K562 (cell line): ENCODE measurements around the gene PRDX3.

Experiments
- AFF1 ChIP-seq, 2 experiments: fragments of 450-650 bp; IDR thresholded peaks; 2 replicates each; pipeline ENCODE4 v1.6.1; 2018; ENCODE audit warnings: mild to moderate bottlenecking in 2 of 2, low read depth in 1 of 2; ENCODE audit not compliant: partially characterized antibody in 2 of 2
- ATF7 ChIP-seq: fragments of 450-650 bp; IDR thresholded peaks from 2 replicates; pipeline ENCODE4 v1.7.1; 2014; ENCODE audit warnings: mild to moderate bottlenecking, moderate library complexity
- CREB1 ChIP-seq, 2 experiments: sonication (generic) in 1 of 2; formaldehyde crosslinking in 1 of 2; IDR thresholded peaks; 2 replicates each; pipeline versions ENCODE4 v1.6.1 to v1.8.0; 2012 to 2022; ENCODE audit warnings: inconsistent platforms in 1 of 2, mild to moderate bottlenecking in 1 of 2, missing genetic modification reagents in 1 of 2, moderate library complexity in 1 of 2
- JUND ChIP-seq, 2 experiments: IDR thresholded peaks; 2 replicates in 1 of 2; 3 replicates in 1 of 2; pipeline ENCODE4 v1.6.1; 2011; ENCODE audit warnings: borderline replicate concordance in 2 of 2, low read depth in 2 of 2, low read length in 2 of 2, improper control_type of control experiment in 1 of 2, missing biosample characterization in 1 of 2, missing genetic modification characterization in 1 of 2, missing genetic modification reagents in 1 of 2
- NBN ChIP-seq: fragments of 450-650 bp; IDR thresholded peaks from 2 replicates; pipeline ENCODE4 v1.6.1; 2016; ENCODE audit warnings: low read depth, mild to moderate bottlenecking
- PATZ1 ChIP-seq: fragments of 250-450 bp; sonication (Bioruptor Pico); IDR thresholded peaks from 2 replicates; pipeline ENCODE4 v1.5.0; 2020; ENCODE audit warnings: mild to moderate bottlenecking, borderline replicate concordance
- SMARCA4 ChIP-seq: fragments of 450-650 bp; IDR thresholded peaks from 2 replicates; pipeline ENCODE4 v1.6.1; 2016
- ZNF217 ChIP-seq: sonication (generic); formaldehyde crosslinking; IDR thresholded peaks from 2 replicates; pipeline ENCODE4 v1.8.0; 2022; ENCODE audit warnings: mild to moderate bottlenecking, missing genetic modification reagents
- TF ChIP-seq, protein P1 (sequence below), 3 experiments: IDR thresholded peaks in 2 of 3; conservative IDR thresholded peaks in 1 of 3; 2 replicates each; pipeline ENCODE4 v1.5.1; 2011 to 2012; ENCODE audit warnings: low read length in 3 of 3, mild to moderate bottlenecking in 3 of 3, control low read depth in 2 of 3, improper control_type of control experiment in 1 of 3, inconsistent platforms in 1 of 3, low read depth in 1 of 3, mixed read lengths in 1 of 3, moderate library complexity in 1 of 3; ENCODE audit not compliant: insufficient read depth in 2 of 3

DNA sequence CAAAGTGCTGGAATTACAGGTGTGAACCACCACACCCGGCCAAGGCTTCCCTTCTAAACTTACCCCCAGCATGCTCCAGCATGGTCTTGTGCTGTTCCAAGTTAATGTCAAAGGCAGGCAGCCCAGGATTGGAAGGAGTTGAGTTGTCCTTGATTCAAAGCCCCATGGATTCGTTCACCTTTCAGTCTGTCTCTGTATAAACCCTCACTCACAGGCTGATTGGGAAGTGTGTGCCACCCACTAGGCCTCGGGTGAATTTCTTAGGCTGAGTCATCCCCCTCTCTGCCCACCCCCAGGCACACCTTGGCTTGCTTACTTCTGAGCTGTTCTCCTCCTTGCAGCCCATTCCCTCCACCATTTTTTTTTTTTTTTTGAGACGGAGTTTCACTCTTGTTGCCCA, 13.3 kb upstream of the PRDX3 start:
- TF ChIP-seq, protein P1, sequence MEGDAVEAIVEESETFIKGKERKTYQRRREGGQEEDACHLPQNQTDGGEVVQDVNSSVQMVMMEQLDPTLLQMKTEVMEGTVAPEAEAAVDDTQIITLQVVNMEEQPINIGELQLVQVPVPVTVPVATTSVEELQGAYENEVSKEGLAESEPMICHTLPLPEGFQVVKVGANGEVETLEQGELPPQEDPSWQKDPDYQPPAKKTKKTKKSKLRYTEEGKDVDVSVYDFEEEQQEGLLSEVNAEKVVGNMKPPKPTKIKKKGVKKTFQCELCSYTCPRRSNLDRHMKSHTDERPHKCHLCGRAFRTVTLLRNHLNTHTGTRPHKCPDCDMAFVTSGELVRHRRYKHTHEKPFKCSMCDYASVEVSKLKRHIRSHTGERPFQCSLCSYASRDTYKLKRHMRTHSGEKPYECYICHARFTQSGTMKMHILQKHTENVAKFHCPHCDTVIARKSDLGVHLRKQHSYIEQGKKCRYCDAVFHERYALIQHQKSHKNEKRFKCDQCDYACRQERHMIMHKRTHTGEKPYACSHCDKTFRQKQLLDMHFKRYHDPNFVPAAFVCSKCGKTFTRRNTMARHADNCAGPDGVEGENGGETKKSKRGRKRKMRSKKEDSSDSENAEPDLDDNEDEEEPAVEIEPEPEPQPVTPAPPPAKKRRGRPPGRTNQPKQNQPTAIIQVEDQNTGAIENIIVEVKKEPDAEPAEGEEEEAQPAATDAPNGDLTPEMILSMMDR (IDR thresholded peaks at IDR 0.05 in 2 of 3, conservative IDR thresholded peaks at IDR 0.05 in 1 of 3; ENCODE audit: insufficient read depth in 2 of 3, low read depth in 1 of 3, low read length in 3 of 3): no peak
- TF ChIP-seq NBN (no peak), AFF1 (IDR thresholded peaks at IDR 0.05; ENCODE audit: low read depth in 1 of 2, partially characterized antibody in 2 of 2) (no peak), PATZ1 (CRISPR knock-in tag) (no peak), JUND (IDR thresholded peaks at IDR 0.05; ENCODE audit: borderline replicate concordance, low read depth, low read length) (no peak), JUND (tag; IDR thresholded peaks at IDR 0.05; ENCODE audit: borderline replicate concordance, low read depth, low read length) (no peak), SMARCA4 (no peak), ATF7 (no peak), CREB1 (IDR thresholded peaks at IDR 0.05) (no peak), CREB1 (CRISPR knock-in tag; IDR thresholded peaks at IDR 0.05) (no peak), ZNF217 (no peak)
